GM11168 (cell line): ENCODE results near the gene CCR2.

Experiments
- in situ Hi-C: fragments of 300-500 bp; cut with MboI; formaldehyde crosslinking; loops from one replicate; pipeline ENCODE4 v1.12.0; 2022; ENCODE audit warnings: low sequenced_read_pairs; ENCODE audit not compliant: unreplicated experiment

The CCR2 gene

GRCh38 chr3:46353090-46353489 lies 821 bp upstream of the CCR2 start:
- in situ Hi-C loops, result no loop called here

DNA sequence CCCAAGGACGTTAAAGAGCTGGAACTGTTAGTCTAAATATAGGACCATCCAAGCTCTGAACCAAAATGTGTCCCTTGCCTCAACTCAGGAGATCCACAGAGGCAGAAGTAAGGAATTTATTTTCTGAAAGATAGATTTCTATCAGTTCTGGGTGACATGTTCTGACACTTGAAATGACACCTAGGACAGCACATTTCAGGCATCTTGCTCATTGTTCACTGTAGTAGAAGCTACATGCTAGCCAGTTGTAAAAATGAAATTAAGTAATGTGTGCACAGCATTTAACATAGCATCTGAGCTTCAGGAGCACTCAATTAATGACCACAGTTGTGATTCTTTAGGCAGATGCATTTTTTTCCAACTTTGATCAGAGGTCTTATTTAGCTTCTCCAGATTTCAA lies 567 bp downstream of the CCR2 start:
- in situ Hi-C loops, result no loop called here

- in situ Hi-C loops, result no loop called here
Measured at GRCh38 chr3:46354984-46355383, 1.1 kb downstream of the CCR2 start.

DNA sequence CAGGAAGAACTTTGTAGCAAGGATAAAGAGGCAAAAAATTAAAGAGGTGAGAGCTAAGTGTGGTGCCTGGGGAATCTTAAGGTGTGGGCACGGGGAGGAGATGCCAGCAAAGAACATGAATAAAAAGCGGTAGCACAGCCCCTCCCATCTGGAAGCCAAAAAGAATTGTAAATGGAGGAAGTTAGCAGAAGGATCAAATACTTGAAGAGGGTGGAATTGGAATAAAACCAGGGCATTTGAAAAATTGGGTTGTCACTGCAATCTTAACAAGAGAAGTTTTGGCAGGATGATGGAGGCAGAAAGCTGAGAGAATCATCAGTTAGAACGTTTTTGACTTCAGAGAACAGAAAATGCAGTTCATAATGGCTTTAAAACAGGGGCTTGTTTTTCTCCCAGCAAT lies 2.4 kb downstream of the CCR2 start:
- in situ Hi-C loops, result no loop called here

- in situ Hi-C loops, result no loop called here
Measured at GRCh38 chr3:46356909-46357308, 3.0 kb downstream of the CCR2 start.

DNA sequence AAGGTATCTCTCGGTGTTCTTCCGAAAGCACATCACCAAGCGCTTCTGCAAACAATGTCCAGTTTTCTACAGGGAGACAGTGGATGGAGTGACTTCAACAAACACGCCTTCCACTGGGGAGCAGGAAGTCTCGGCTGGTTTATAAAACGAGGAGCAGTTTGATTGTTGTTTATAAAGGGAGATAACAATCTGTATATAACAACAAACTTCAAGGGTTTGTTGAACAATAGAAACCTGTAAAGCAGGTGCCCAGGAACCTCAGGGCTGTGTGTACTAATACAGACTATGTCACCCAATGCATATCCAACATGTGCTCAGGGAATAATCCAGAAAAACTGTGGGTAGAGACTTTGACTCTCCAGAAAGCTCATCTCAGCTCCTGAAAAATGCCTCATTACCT lies 4.6 kb downstream of the CCR2 start:
- in situ Hi-C loops, result no loop called here

DNA sequence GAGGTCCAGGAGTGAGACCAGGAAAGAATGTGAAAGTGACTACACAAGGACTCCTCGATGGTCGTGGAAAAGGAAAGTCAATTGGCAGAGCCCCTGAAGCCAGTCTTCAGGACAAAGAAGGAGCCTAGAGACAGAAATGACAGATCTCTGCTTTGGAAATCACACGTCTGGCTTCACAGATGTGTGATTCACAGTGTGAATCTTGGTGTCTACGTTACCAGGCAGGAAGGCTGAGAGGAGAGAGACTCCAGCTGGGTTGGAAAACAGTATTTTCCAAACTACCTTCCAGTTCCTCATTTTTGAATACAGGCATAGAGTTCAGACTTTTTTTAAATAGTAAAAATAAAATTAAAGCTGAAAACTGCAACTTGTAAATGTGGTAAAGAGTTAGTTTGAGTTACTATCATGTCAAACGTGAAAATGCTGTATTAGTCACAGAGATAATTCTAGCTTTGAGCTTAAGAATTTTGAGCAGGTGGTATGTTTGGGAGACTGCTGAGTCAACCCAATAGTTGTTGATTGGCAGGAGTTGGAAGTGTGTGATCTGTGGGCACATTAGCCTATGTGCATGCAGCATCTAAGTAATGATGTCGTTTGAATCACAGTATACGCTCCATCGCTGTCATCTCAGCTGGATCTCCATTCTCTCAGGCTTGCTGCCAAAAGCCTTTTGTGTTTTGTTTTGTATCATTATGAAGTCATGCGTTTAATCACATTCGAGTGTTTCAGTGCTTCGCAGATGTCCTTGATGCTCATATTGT lies 6.0 kb downstream of the CCR2 start:
- in situ Hi-C loops, result loop anchor here (5.0 kb wide), 1 partner anchor 63 kb away; no protein-coding TSS in a partner anchor

GRCh38 chr3:46360907-46361306 lies 7.0 kb downstream of the CCR2 start:
- in situ Hi-C loops, result loop anchor here (5.0 kb wide), 1 partner anchor 64 kb away; no protein-coding TSS in a partner anchor

- in situ Hi-C loops, result loop anchor here (5.0 kb wide), 1 partner anchor 64 kb away; no protein-coding TSS in a partner anchor
Measured at GRCh38 chr3:46361408-46362283, 7.7 kb downstream of the CCR2 start.

DNA sequence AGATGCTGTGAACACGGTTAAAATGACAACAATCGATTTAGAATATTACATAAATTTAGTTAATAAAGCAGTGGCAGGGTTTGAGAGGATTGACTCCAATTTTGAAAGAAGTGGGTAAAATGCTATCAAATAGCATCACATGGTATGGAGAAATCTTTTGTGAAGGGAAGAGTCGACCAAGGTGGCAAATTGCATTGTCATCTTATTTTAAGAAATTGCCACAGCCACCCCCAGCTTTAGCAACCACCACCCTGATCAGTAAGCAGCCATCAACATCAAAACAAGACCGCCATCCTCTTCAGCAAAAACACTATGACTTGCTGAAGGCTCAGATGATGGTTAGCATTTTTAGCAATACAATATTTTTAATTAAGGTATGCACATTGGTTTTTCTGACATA lies 11.1 kb downstream of the CCR2 start:
- in situ Hi-C loops, result no loop called here

- in situ Hi-C loops, result no loop called here
Measured at GRCh38 chr3:46365737-46366524, 12.0 kb downstream of the CCR2 start.

DNA sequence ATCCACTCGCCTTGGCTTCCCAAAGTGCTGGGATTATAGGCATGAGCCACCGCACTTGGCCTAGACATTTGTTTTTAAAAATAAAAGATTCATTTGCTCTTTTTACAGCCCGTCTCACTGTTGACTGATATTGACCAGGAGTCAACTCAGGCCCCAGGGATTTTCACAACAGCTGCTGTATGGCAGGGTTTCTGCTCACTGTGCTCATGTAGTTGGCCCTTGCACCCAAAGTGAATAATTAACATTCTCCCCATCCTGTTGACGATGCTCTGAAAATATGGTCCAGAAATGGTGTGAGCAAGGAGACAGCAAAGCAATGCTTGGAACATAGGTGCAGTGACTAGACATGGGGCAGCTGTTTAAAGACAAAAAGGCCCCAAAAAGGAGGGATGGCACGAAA lies 13.9 kb downstream of the CCR2 start:
- in situ Hi-C loops, result no loop called here

- in situ Hi-C loops, result no loop called here
Measured at GRCh38 chr3:46368569-46368968, 14.7 kb downstream of the CCR2 start.

- in situ Hi-C loops, result no loop called here
Measured at GRCh38 chr3:46369151-46369550, 15.2 kb downstream of the CCR2 start.

DNA sequence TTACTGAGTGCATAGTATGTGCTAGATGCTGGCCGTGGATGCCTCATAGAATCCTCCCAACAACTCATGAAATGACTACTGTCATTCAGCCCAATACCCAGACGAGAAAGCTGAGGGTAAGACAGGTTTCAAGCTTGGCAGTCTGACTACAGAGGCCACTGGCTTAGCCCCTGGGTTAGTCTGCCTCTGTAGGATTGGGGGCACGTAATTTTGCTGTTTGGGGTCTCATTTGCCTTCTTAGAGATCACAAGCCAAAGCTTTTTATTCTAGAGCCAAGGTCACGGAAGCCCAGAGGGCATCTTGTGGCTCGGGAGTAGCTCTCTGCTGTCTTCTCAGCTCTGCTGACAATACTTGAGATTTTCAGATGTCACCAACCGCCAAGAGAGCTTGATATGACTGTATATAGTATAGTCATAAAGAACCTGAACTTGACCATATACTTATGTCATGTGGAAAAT lies 15.8 kb downstream of the CCR2 start:
- in situ Hi-C loops, result loop anchor here (5.0 to 10.0 kb wide), 2 partner anchors 152 to 425 kb away; partner anchors contain the start of gene CXCR6

GRCh38 chr3:46370839-46371518 lies 17.1 kb downstream of the CCR2 start, which contains the start of gene CCR5:
Gene CCR5, plus strand, starts transcription at chr3:46370946. Its CDS starts 1,957 bp downstream, at chr3:46372903.
- in situ Hi-C loops, result loop anchor here (5.0 to 10.0 kb wide), 2 partner anchors 154 to 426 kb away; partner anchors contain the start of gene CXCR6

- in situ Hi-C loops, result loop anchor here (5.0 to 10.0 kb wide), 2 partner anchors 154 to 427 kb away; partner anchors contain the start of gene CXCR6
Measured at GRCh38 chr3:46371519-46372340, 17.8 kb downstream of the CCR2 start.
